WTC11 (cell line): ENCODE results near the gene ALMS1. TPM values are rescaled to one million over a fixed set of nuclear protein-coding genes. Genes with fewer than 3 reads are reported as not detected.

Experiments used
- ATAC-seq: fragments of 200-7000 bp; cut with Tn5 transposase; 2 replicates; pipeline ENCODE4 v1.10.0; 2021; ENCODE audit warnings: mild to moderate bottlenecking, moderate library complexity
- CTCF ChIA-PET: fragments of 300-600 bp; sonication (Branson Sonifier 250); formaldehyde crosslinking; loops from one replicate; lab custom pipeline; 2021; ENCODE audit warnings: antibody characterized with exemption; lab: Charles Lee
- POLR2A ChIA-PET: fragments of 350-600 bp; sonication (Branson Sonifier 250); formaldehyde crosslinking; loops from one replicate; lab custom pipeline; 2021; ENCODE audit warnings: antibody characterized with exemption; lab: Charles Lee
- DNase-seq: peaks from one replicate; pipeline ENCODE4 v3.0.0; 2021; ENCODE audit warnings: low spot score
- H3K27ac Mint-ChIP-seq: 2 replicates; pipeline ENCODE4 v1.8.0; 2021; ENCODE audit warnings: mixed read lengths
- H3K27me3 Mint-ChIP-seq: 2 replicates; pipeline ENCODE4 v1.8.0; 2021; ENCODE audit warnings: low read depth, mild to moderate bottlenecking, moderate library complexity, mixed read lengths
- H3K36me3 Mint-ChIP-seq: 2 replicates; pipeline ENCODE4 v1.8.0; 2021; ENCODE audit warnings: mixed read lengths
- H3K4me1 Mint-ChIP-seq: 2 replicates; pipeline ENCODE4 v1.8.0; 2022; ENCODE audit warnings: mixed read lengths
- H3K4me3 Mint-ChIP-seq: 2 replicates; pipeline ENCODE4 v1.8.0; 2021; ENCODE audit warnings: mild to moderate bottlenecking, moderate library complexity, mixed read lengths
- H3K9me3 Mint-ChIP-seq: 2 replicates; pipeline ENCODE4 v1.8.0; 2021; ENCODE audit warnings: mixed read lengths
- GRHL2 ChIP-seq: fragments of 250-450 bp; sonication (Bioruptor Pico); IDR thresholded peaks from 2 replicates; pipeline ENCODE4 v1.8.0; 2022; ENCODE audit warnings: mild to moderate bottlenecking, moderate library complexity; ENCODE audit not compliant: insufficient replicate concordance, severe bottlenecking
- JUN ChIP-seq: sonication (generic); formaldehyde crosslinking; IDR thresholded peaks from 2 replicates; pipeline ENCODE4 v1.8.0; 2023; ENCODE audit warnings: mild to moderate bottlenecking, missing genetic modification reagents
- NFATC4 ChIP-seq: fragments of 250-450 bp; sonication (Bioruptor Pico); IDR thresholded peaks from 2 replicates; pipeline ENCODE4 v1.9.0; 2021; ENCODE audit warnings: mild to moderate bottlenecking
- SOX15 ChIP-seq: fragments of 250-450 bp; sonication (Bioruptor Pico); IDR thresholded peaks from 2 replicates; pipeline ENCODE4 v1.9.0; 2021; ENCODE audit warnings: mild to moderate bottlenecking
- TCF7 ChIP-seq: sonication (generic); formaldehyde crosslinking; IDR thresholded peaks from 2 replicates; pipeline ENCODE4 v1.8.0; 2022; ENCODE audit warnings: mild to moderate bottlenecking, low read depth, missing genetic modification reagents, moderate library complexity
- TEAD1 ChIP-seq: sonication (generic); formaldehyde crosslinking; IDR thresholded peaks from 2 replicates; pipeline ENCODE4 v1.8.0; 2022; ENCODE audit warnings: mild to moderate bottlenecking, missing genetic modification reagents
- TEAD4 ChIP-seq: sonication (generic); formaldehyde crosslinking; IDR thresholded peaks from 2 replicates; pipeline ENCODE4 v1.8.0; 2022; ENCODE audit warnings: mild to moderate bottlenecking, missing genetic modification reagents
- ZNF138 ChIP-seq: sonication (generic); formaldehyde crosslinking; conservative IDR thresholded peaks from 2 replicates; pipeline ENCODE4 v1.8.1; 2022; ENCODE audit warnings: mild to moderate bottlenecking, moderate library complexity, missing genetic modification reagents
- ZNF423 ChIP-seq: fragments of 250-450 bp; sonication (Bioruptor Pico); IDR thresholded peaks from 2 replicates; pipeline ENCODE4 v2.1.2; 2022; ENCODE audit warnings: mild to moderate bottlenecking, moderate library complexity
- ZNF671 ChIP-seq: fragments of 250-450 bp; sonication (Bioruptor Pico); IDR thresholded peaks from 2 replicates; pipeline ENCODE4 v1.8.0; 2021; ENCODE audit warnings: mild to moderate bottlenecking
- total RNA-seq: library from RNA; stranded (reverse); gene quantifications from 3 replicates; pipeline ENCODE4 v1.2.3, GENCODE V29; 2021
- TF ChIP-seq, protein P1 (sequence below): sonication (generic); formaldehyde crosslinking; IDR thresholded peaks from 2 replicates; pipeline ENCODE4 v1.8.1; 2022; ENCODE audit warnings: low read depth, mild to moderate bottlenecking, moderate library complexity, missing genetic modification reagents, borderline replicate concordance
- TF ChIP-seq, protein P2 (sequence below): sonication (generic); formaldehyde crosslinking; IDR thresholded peaks from 2 replicates; pipeline ENCODE4 v1.8.0; 2022; ENCODE audit warnings: mild to moderate bottlenecking, missing genetic modification reagents
- TF ChIP-seq, protein P3 (sequence below): fragments of 250-450 bp; sonication (Bioruptor Pico); IDR thresholded peaks from 2 replicates; pipeline ENCODE4 v1.9.0; 2021; ENCODE audit warnings: mild to moderate bottlenecking, borderline replicate concordance
- TF ChIP-seq, protein P4 (sequence below): sonication (generic); formaldehyde crosslinking; IDR thresholded peaks from 2 replicates; pipeline ENCODE4 v1.8.1; 2023; ENCODE audit warnings: mild to moderate bottlenecking, missing genetic modification reagents

The ALMS1 gene
- total RNA-seq, 1 experiment from 2014 or later = 37.3 TPM

DNA sequence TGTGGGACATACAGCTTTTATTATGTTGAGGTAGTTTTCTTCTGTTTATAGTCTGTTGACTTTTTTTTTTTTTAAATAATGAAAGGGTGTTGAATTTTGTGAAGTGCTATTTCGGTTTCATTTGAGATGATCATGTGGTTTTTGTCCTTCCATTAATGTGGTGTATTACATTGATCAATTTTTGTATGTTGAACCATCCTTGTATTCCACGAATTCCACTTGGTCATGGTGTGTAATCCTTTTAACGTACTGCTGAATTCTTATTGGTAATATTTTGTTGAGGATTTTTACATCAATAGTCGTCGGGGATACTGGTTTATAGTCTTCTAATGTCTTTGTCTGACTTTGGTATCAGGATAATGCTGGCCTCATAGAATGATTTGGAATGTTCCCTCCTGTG, 18.8 kb downstream of the ALMS1 start:
- TF ChIP-seq NFATC4 (CRISPR knock-in tag) (no peak), JUN (CRISPR knock-in tag) (no peak), ZNF671 (CRISPR knock-in tag) (no peak), SOX15 (no peak), ZNF423 (CRISPR knock-in tag) (no peak)
- TF ChIP-seq, protein P1, sequence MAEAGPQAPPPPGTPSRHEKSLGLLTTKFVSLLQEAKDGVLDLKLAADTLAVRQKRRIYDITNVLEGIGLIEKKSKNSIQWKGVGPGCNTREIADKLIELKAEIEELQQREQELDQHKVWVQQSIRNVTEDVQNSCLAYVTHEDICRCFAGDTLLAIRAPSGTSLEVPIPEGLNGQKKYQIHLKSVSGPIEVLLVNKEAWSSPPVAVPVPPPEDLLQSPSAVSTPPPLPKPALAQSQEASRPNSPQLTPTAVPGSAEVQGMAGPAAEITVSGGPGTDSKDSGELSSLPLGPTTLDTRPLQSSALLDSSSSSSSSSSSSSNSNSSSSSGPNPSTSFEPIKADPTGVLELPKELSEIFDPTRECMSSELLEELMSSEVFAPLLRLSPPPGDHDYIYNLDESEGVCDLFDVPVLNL (CRISPR knock-in tag) = no peak
- H3K27ac Mint-ChIP-seq = no peak overlapping the region
- no peaks in the 10 kb centered on the region for H3K4me1 Mint-ChIP-seq
- H3K9me3 Mint-ChIP-seq = peaks cover 22% of the 10 kb centered on the region
- DNase-seq = no peak
- H3K27me3 Mint-ChIP-seq = no peaks in the 10 kb centered on the region
- POLR2A ChIA-PET = interaction anchor here (0.7 kb wide), 1 partner anchor 739 kb away, joined by 3 read pairs; no protein-coding TSS in a partner anchor
- no peak for ATAC-seq
- peaks cover 23% of the 10 kb centered on the region for H3K36me3 Mint-ChIP-seq
- H3K4me3 Mint-ChIP-seq = no peak overlapping the region
- CTCF ChIA-PET = no interaction called here

DNA sequence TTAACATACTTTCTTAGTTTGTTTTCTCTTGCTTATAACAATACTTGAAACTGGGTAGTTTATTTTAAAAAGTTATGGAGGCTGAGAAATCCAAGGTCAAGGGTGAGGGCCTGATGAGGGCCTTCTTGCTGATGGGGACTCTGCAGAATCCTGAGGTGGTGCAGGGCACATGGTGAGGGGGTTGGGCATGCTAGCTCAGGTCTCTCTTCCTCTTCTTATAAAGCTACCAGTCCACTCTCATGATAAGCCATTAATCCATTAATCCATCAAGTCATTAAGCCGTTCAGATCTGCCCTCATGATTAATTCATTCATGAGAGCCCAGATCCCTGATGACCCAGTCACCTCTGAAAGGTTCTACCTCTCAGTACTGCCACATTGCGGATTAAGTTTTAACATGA, 21.4 kb downstream of the ALMS1 start:
- Mint-ChIP-seq H3K4me3 (no peak overlapping the region), H3K36me3 (peaks cover 14% of the 10 kb centered on the region), H3K9me3 (peaks cover 20% of the 10 kb centered on the region), H3K4me1 (no peaks in the 10 kb centered on the region), H3K27me3 (no peaks in the 10 kb centered on the region), H3K27ac (no peak overlapping the region)
- ChIA-PET POLR2A (no interaction called here), CTCF (interaction anchor here (0.9 kb wide), 1 partner anchor 10 kb away, joined by 6 read pairs; no protein-coding TSS in a partner anchor)
- TF ChIP-seq TCF7 (CRISPR knock-in tag) (no peak), TEAD1 (no peak)
- no peak for ATAC-seq
- DNase-seq = no peak

DNA sequence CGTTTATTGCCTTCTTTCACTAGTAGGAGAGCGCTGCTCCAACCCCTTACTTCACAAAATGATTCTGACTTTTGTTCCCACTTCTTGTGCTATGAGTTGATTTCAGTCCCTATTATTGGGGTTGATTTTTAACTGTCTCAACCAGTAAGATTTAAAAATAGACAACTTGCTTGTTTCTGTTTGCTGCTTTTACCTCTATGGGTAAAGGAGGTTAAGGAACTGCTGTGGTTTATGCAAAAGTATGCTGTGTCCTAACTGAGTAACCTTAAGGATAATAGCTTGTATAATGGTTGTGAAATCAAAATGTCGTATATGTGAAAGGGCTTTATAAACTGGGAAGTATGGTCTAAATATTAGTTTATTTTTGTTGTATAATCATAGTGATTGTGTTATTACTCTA, 22.6 kb downstream of the ALMS1 start:
- DNase-seq (no peak), ATAC-seq (no peak)
- Mint-ChIP-seq H3K27ac (no peak overlapping the region), H3K4me3 (no peak overlapping the region), H3K4me1 (no peaks in the 10 kb centered on the region), H3K36me3 (peaks cover 6% of the 10 kb centered on the region), H3K27me3 (no peaks in the 10 kb centered on the region), H3K9me3 (peaks cover 12% of the 10 kb centered on the region)
- ChIA-PET POLR2A (no interaction called here), CTCF (no interaction called here)
- TF ChIP-seq, protein P2, sequence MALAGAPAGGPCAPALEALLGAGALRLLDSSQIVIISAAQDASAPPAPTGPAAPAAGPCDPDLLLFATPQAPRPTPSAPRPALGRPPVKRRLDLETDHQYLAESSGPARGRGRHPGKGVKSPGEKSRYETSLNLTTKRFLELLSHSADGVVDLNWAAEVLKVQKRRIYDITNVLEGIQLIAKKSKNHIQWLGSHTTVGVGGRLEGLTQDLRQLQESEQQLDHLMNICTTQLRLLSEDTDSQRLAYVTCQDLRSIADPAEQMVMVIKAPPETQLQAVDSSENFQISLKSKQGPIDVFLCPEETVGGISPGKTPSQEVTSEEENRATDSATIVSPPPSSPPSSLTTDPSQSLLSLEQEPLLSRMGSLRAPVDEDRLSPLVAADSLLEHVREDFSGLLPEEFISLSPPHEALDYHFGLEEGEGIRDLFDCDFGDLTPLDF (CRISPR knock-in tag) = no peak

DNA sequence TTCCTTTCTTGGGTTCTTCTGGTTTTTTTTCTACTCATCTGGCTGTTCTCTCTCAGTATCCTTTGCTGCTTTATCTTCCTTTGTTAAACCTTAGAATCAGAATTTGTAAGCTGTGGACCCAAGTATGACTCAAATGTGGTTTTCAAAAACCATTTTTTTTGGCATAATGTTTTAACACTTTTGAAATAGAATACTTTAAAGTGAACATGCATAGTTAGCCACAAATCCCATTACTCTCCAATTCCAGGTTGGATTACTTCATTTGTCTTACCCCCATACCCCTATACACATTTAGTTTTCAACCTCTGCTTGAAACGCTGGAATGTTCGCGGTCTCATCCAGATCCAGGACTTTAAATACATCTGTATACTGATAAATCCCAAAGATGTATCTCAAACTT, 29.1 kb downstream of the ALMS1 start:
- no peaks in the 10 kb centered on the region for H3K9me3 Mint-ChIP-seq
- ATAC-seq (no peak), DNase-seq (no peak)
- H3K27me3 Mint-ChIP-seq = no peaks in the 10 kb centered on the region
- TF ChIP-seq, protein P3, sequence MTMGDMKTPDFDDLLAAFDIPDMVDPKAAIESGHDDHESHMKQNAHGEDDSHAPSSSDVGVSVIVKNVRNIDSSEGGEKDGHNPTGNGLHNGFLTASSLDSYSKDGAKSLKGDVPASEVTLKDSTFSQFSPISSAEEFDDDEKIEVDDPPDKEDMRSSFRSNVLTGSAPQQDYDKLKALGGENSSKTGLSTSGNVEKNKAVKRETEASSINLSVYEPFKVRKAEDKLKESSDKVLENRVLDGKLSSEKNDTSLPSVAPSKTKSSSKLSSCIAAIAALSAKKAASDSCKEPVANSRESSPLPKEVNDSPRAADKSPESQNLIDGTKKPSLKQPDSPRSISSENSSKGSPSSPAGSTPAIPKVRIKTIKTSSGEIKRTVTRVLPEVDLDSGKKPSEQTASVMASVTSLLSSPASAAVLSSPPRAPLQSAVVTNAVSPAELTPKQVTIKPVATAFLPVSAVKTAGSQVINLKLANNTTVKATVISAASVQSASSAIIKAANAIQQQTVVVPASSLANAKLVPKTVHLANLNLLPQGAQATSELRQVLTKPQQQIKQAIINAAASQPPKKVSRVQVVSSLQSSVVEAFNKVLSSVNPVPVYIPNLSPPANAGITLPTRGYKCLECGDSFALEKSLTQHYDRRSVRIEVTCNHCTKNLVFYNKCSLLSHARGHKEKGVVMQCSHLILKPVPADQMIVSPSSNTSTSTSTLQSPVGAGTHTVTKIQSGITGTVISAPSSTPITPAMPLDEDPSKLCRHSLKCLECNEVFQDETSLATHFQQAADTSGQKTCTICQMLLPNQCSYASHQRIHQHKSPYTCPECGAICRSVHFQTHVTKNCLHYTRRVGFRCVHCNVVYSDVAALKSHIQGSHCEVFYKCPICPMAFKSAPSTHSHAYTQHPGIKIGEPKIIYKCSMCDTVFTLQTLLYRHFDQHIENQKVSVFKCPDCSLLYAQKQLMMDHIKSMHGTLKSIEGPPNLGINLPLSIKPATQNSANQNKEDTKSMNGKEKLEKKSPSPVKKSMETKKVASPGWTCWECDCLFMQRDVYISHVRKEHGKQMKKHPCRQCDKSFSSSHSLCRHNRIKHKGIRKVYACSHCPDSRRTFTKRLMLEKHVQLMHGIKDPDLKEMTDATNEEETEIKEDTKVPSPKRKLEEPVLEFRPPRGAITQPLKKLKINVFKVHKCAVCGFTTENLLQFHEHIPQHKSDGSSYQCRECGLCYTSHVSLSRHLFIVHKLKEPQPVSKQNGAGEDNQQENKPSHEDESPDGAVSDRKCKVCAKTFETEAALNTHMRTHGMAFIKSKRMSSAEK (CRISPR knock-in tag) = no peak
- no peak for TF ChIP-seq ZNF138 (CRISPR knock-in tag)
- TF ChIP-seq, protein P4, sequence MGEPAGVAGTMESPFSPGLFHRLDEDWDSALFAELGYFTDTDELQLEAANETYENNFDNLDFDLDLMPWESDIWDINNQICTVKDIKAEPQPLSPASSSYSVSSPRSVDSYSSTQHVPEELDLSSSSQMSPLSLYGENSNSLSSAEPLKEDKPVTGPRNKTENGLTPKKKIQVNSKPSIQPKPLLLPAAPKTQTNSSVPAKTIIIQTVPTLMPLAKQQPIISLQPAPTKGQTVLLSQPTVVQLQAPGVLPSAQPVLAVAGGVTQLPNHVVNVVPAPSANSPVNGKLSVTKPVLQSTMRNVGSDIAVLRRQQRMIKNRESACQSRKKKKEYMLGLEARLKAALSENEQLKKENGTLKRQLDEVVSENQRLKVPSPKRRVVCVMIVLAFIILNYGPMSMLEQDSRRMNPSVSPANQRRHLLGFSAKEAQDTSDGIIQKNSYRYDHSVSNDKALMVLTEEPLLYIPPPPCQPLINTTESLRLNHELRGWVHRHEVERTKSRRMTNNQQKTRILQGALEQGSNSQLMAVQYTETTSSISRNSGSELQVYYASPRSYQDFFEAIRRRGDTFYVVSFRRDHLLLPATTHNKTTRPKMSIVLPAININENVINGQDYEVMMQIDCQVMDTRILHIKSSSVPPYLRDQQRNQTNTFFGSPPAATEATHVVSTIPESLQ (CRISPR knock-in tag) = no peak
- TF ChIP-seq TEAD4 (CRISPR knock-in tag) = no peak
- no peak for TF ChIP-seq ZNF423 (CRISPR knock-in tag)
- TF ChIP-seq, protein P1 (CRISPR knock-in tag) = no peak
- no peak for TF ChIP-seq GRHL2 (CRISPR knock-in tag)
- TF ChIP-seq, all 79 proteins: peak for 0
- CTCF ChIA-PET = no interaction called here
- H3K4me3 Mint-ChIP-seq = no peak overlapping the region
- H3K27ac Mint-ChIP-seq = no peak overlapping the region
- H3K4me1 Mint-ChIP-seq = no peaks in the 10 kb centered on the region
- H3K36me3 Mint-ChIP-seq = no peaks in the 10 kb centered on the region
- POLR2A ChIA-PET = no interaction called here
